GM12801 (cell line): ENCODE data around the gene MOGAT3.

ENCODE experiments used
- CTCF ChIP-seq: IDR thresholded peaks from one replicate; pipeline ENCODE4 v1.5.1; 2011; ENCODE audit warnings: control low read depth; ENCODE audit not compliant: insufficient read length; ENCODE audit errors: extremely low read depth

Gene MOGAT3

DNA sequence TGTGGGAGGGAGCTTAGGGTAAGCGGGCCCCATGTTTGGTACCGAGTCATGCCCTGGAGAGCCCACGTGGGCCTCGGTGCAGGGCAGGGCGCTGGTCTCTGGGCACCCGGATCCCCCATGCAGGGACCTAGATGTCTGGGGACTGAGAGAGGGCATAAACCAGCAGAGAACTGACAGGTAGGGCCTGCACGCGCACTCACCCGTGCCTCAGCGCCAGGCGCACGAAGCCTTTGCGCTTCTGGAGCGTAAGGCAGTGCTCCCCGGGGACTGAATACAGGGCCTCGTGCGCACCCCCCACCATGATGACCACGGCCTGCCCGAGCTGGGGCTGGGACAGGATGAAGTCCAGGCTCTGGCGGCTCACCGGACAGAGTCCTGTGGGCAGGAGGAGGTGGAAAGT, 2.8 kb downstream of the MOGAT3 start:
- no peak for TF ChIP-seq CTCF

- TF ChIP-seq CTCF: no peak
These were observed 5.0 kb downstream of the MOGAT3 start for GRCh38 chr7:101195884-101196283.

- TF ChIP-seq CTCF: no peak
These were observed 11.7 kb downstream of the MOGAT3 start for GRCh38 chr7:101189109-101189508.

- TF ChIP-seq CTCF: no peak
These were observed 13.9 kb downstream of the MOGAT3 start for GRCh38 chr7:101186844-101187428.

GRCh38 chr7:101186194-101186593, 14.6 kb downstream of the MOGAT3 start:
- TF ChIP-seq CTCF: no peak

DNA sequence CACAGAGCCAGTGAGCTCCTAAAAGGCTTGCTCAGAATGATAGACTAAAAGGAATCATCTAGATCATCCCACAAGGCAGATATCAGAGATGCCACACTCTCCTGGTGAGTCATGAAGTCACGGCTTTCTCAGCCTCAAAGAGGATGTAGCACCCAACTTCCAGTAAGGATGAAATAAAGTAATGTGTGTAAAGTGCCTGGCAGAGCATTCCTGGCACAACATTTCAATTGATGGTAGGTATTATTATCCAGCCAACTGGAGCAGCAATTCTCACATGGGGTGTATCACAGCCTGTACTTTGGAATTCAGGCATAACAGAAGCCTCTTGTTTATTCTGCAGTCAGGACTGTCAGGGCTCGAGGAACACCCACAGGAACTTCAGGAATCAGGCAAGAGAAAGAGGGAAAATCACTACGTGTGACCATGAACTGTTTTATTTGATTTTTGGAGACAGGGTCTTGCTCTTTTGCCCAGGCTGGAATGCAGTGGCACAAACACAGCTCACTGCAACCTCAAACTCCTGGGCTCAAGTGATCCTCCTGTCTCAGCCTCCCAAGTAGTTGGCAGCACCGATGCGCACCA, 15.5 kb downstream of the MOGAT3 start:
- no peak for TF ChIP-seq CTCF

DNA sequence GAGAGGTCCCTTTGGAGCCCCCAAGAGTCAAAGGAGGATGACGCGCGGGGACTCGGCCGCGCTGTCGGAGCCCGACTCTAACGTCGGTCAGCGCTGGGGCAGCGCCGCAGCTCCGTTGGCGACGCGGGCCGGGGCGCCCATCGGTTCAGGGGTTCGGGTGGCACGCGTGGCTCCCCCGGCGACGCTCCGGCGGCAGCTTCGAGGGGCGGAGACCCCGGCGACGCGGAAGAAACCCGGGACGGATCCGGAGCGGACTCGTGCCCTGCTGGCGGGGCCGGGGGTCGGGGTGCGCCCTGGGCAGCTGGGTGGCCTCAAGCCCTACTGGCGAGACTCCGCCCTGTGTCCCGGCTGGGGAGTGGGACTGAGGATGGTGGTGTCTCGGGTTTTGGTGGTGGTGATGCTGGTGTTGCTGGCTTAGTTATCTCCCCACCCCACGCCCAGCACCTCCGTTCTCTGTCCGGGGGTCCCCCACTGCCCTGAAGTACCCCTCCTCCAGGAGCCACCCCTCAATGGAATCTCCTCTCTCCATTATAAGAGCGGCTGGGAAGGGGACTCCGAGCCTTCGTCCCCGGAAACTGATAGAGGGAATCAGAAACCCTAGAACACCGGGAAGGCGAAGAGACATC, 20.6 kb downstream of the MOGAT3 start, which contains the start of gene NAT16:
Gene NAT16 (minus strand): TSS at position 164 of the 626 bp plus-strand sequence. CDS start 5,486 bp downstream, outside the sequence.
- TF ChIP-seq CTCF: no peak
